NCI-H146 treated with DMSO at 0.1 percent for 48 hours (cell line): ENCODE data around the gene DST.

Experiments
- DNase-seq: peaks from one replicate; lab custom pipeline; 2025; ENCODE audit not compliant: unreplicated experiment; lab: John Stamatoyannopoulos, UW

The DST gene

DNA sequence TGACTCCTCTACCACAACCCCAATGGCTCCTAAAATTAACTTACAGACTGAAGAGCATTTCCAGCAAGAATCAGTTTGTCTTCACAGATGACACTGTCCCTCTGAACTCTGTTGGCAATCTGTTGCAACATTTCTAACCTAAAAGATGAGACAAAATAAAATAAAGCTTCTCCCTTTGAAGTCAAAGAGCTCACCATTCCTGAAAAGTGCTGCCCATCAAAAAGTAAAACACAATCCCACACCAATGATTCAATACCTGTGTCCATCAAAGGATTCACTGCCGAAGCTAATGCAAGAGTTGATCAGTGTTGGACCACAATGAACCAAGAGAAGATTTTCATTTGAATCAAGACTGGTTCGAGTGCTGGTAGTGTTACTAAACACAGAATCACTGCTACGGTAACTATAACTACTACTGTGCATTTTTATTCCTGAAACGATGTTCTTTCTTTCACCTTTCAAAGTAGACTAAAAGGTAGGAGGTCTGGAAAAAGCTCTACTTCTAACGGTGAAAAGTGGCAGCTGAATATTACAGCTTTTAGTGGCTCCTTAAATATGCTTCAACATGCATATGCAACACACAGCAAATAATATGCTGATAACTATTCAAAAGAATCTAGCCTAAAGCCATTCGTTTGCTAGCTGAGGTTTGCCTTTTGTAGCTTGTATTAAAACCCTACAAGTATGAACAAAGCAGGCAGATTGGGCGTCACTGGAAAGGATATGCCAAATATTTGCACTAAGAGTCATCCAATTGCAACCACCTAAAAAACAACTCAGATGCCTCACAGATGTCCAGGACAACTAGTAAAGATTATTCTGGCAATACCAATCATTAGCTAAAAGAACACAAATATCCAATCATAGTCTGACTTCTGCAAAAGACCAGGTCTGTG is at the start of gene DST:
TSS of gene DST (minus strand) at position 524 of the 896 bp plus-strand sequence.
- no peak for DNase-seq

DNA sequence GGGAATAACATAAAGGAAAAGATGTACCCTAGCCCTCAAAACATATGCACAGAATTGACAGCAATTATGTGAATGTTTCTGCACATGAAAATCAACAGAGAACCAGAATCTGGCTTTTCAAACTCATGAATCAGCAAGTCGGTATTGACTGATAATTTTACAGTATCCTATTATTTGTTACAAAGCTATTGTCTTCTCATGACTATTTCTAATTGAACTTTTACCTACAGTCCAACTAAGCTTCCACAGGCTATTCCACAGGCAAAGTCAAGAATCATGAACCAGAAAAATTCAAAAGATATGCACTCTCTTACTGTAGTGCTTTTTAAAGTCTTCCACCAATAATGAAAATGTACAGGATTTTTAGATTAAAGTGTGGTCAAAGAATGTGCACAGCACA is 49.1 kb upstream of the DST start:
- no peak for DNase-seq

- no peak for DNase-seq
Observed at GRCh38 chr6:56691286-56691595, 48.6 kb upstream of the DST start.

DNA sequence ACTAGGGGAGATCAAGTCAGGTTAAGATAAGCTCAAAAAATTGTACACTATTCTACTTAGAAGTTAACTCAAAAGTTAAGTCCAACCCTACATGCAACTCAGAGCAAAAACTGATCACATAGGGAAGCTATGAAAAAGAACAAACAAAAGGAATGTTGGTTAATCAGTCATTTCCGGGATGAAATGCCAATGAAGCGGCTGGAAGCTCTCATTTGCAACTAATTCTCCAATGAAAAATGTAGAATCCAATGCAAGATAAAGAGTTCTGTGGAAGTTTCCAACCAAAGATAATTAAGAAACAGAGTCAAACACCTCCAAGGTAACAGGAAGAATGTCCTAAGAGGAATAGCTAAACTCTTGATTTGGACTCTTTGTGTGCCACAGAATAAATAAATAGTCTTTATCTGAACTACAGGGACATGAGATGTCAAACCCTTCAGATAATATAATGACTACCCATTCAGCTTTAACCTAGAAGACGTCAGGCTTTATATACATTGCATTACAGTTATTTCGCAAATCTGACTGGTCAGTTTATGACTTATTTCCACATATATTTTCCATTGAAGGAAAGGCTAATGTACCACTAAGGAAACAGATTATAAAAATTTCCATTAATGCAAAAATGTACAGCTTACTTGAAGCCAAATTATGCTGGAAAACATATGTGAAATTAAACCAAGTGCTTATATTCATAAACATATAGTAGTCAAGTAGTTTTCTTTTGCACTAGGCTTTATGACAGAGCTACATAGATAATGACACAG is 48.0 kb upstream of the DST start:
- no peak for DNase-seq

DNA sequence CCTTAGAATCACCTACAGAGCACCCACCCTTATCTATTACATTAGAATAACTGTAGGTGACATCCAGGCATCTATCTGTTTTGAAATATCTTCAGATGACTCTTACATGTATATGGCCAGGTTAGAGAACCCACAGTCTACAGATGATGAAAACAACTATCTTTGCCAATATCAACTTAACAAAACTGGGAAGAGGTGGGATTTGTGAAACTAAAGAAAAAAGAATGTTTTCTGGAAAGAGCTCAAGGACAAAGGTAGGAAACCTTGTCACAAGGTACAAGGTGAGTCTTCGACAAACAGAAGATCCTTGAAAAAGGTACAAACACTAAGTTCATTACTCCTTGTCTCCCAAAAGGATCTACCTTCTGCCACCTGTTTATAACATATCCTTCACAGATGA is 47.0 kb upstream of the DST start:
- DNase-seq, result no peak

- no peak for DNase-seq
Observed at GRCh38 chr6:56689114-56689513, 46.4 kb upstream of the DST start.

- no peak for DNase-seq
Observed at GRCh38 chr6:56688521-56688920, 45.8 kb upstream of the DST start.

DNA sequence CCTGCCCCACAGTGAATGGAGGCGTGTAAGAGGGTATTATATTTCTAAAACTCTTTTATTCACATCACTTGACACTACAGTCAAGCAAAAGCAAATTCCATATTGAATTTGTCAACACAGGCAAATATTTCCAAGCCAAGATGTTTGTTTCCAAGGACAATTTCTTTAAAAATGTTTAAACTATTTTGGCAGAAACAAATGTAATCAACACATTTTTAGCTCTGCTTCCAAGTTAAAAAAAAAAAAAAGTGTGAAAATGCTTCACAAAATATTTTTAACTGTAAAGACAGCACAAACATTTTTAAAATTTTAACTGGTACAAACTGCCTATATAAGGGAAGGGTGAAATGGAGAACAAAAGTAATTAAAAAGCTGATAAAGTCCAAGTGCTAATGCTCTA is 44.9 kb upstream of the DST start:
- no peak for DNase-seq

- peak; percentile 3 for DNase-seq
Observed at GRCh38 chr6:56686429-56686828, 43.7 kb upstream of the DST start.

- no peak for DNase-seq
Observed at GRCh38 chr6:56685994-56686393, 43.3 kb upstream of the DST start.

GRCh38 chr6:56685102-56685733 is 42.5 kb upstream of the DST start:
- no peak for DNase-seq

- peak; percentile 25 for DNase-seq
Observed at GRCh38 chr6:56684342-56685101, 41.8 kb upstream of the DST start.

- no peak for DNase-seq
Observed at GRCh38 chr6:56683882-56684281, 41.2 kb upstream of the DST start.

DNA sequence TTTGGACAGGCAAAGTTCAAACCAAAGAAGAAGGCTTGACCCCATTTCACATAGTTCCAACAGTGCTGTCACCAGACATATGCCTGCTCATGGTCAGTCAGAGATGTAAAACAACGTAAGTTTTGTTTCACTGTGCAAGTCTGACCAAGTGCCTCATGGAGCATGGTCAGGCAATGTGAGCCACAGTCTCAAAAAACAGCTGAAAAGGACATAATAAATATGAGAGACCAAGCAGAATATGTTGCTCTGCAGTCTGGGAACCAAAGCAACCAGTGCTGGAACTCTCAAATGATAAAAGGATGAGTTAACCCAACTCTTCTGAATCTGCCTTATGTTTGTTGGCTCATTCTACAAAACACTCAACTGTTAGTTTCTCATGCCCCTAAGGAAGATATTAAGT is 39.9 kb upstream of the DST start:
- DNase-seq, result no peak

DNA sequence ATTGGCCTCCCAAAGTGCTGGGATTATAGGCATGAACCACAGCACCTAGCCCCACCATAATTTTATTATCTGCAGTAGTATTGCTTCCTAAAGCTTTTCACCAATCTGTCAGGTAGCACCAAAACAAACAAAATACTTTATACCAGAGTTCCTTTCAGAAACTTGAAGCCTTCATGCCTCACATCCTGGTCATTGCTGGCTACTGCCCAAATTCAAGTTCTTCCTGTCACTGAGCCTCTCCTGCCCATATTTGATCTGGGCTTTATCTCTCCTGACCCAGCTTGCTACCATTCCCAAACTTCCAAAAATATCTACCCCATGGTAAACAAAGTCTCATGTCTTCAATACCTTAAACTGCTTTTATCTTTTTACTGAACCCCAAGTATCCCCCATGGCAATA is 34.9 kb upstream of the DST start:
- no peak for DNase-seq

GRCh38 chr6:56671651-56672461 is 29.2 kb upstream of the DST start:
- no peak for DNase-seq

GRCh38 chr6:56671160-56671559 is 28.5 kb upstream of the DST start:
- DNase-seq, result no peak

DNA sequence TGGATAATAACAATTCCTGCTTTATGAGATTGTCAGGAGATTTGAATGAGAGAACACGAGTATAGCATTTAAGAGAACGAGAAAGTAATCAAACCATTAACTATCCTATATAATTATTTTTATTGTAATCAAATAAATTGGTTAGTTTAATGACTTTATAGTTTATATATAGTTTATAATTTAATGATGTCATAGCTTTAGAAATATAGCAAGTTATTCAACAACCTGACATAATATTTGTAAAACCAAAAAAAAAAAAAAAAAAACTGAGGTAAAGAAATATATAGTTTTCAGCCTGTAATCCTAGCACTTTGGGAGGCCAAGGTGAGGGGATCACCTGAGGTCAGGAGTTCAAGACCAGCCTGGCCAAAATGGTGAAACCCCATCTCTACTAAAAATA is 26.4 kb upstream of the DST start:
- DNase-seq, result no peak

DNA sequence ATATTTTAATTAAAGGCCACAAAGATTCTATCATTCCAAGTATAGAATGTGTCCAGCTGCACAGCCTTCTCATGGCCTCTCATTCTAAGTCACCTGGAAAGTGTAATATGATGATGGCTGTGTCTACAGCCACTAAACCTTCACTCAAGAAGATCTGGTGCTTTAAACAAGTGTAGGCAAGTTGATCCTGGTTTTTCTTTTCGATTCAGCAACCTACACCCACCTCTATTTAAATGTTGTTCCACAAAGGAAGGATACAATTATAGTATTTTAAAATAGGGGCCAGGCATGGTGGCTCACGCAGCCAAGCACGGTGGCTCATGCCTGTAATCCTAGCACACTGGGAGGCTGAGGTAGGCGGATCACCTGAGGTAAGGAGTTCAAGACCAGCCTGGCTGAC is 25.5 kb upstream of the DST start:
- DNase-seq, result no peak

GRCh38 chr6:56667336-56667735 is 24.6 kb upstream of the DST start:
- no peak for DNase-seq
